SK-N-SH (cell line): ENCODE results near the gene LURAP1L. TPM values are rescaled to one million over a fixed set of nuclear protein-coding genes. Genes with fewer than 3 reads are reported as not detected.
A peak's percentile ranks its signal among the peaks of the same experiment; 100 is the strongest.

Experiments
- CTCF ChIA-PET: fragments of 300-600, 350-600 bp; formaldehyde crosslinking; extraction: SDS; loops from one replicate; lab custom pipeline; 2021; lab: Yijun Ruan, JAX
- POLR2A ChIA-PET: fragments of 350-600 bp; sonication (Branson Sonifier 250); formaldehyde crosslinking; extraction: SDS; loops from one replicate; lab custom pipeline; 2020; ENCODE audit warnings: antibody characterized with exemption, inconsistent platforms; lab: Yijun Ruan, JAX
- DNase-seq: peaks from one replicate; pipeline ENCODE4 v3.0.0; 2012
- H2AFZ ChIP-seq: fragments of 200-600 bp; sonication (generic); 2 replicates; pipeline ENCODE4 v1.8.1; 2016; ENCODE audit warnings: antibody characterized with exemption, mild to moderate bottlenecking, low read depth
- H3F3A ChIP-seq: fragments of 200-600 bp; sonication (generic); replicated peaks from 2 replicates; pipeline ENCODE3; 2016; ENCODE audit warnings: antibody characterized with exemption, mild to moderate bottlenecking; ENCODE audit not compliant: insufficient read depth
- H3K27ac ChIP-seq, 2 experiments: fragments of 200-500 bp in 1 of 2; fragments of 200-600 bp in 1 of 2; sonication (Bioruptor generic) in 1 of 2; sonication (generic), shearing (Covaris generic) in 1 of 2; 2 replicates each; pipeline versions ENCODE4 v1.5.1 to v1.6.1; 2014 to 2016; ENCODE audit warnings: low read depth in 2 of 2, inconsistent platforms in 1 of 2, low read length in 1 of 2, mild to moderate bottlenecking in 1 of 2, mixed read lengths in 1 of 2
- H3K27me3 ChIP-seq: fragments of 200-600 bp; sonication (generic), shearing (Covaris generic); 2 replicates; pipeline ENCODE4 v1.6.1; 2016; ENCODE audit warnings: mixed run types; ENCODE audit not compliant: insufficient read depth
- H3K36me3 ChIP-seq, 2 experiments: fragments of 200-500 bp in 1 of 2; fragments of 200-600 bp in 1 of 2; sonication (Bioruptor generic) in 1 of 2; sonication (generic) in 1 of 2; replicated peaks in 1 of 2; 2 replicates each; pipeline versions ENCODE3 to v1.5.1; 2014 to 2016; ENCODE audit warnings: low read length in 1 of 2, mild to moderate bottlenecking in 1 of 2; ENCODE audit not compliant: insufficient read depth in 2 of 2, control insufficient read depth in 1 of 2
- H3K4me1 ChIP-seq, 2 experiments: fragments of 200-500 bp in 1 of 2; fragments of 200-600 bp in 1 of 2; sonication (Bioruptor generic) in 1 of 2; sonication (generic), shearing (Covaris generic) in 1 of 2; 2 replicates each; pipeline versions ENCODE4 v1.5.1 to v1.6.1; 2014 to 2016; ENCODE audit warnings: low read depth in 1 of 2, low read length in 1 of 2, mixed run types in 1 of 2; ENCODE audit not compliant: insufficient read depth in 2 of 2, control insufficient read depth in 1 of 2
- H3K4me2 ChIP-seq: fragments of 200-600 bp; sonication (generic), shearing (Covaris generic); 2 replicates; pipeline ENCODE4 v1.6.1; 2017; ENCODE audit warnings: mixed run types
- H3K4me3 ChIP-seq, 2 experiments: fragments of 200-500 bp in 1 of 2; fragments of 200-600 bp in 1 of 2; sonication (Bioruptor generic) in 1 of 2; sonication (generic), shearing (Covaris generic) in 1 of 2; 2 replicates each; pipeline versions ENCODE4 v1.5.1 to v1.8.1; 2014 to 2016; ENCODE audit warnings: low read depth in 2 of 2, inconsistent platforms in 1 of 2, low read length in 1 of 2, mild to moderate bottlenecking in 1 of 2, mixed read lengths in 1 of 2, moderate library complexity in 1 of 2
- H3K79me2 ChIP-seq: fragments of 200-600 bp; sonication (generic); 2 replicates; pipeline ENCODE4 v1.8.1; 2017; ENCODE audit warnings: mild to moderate bottlenecking; ENCODE audit not compliant: insufficient read depth
- H3K9ac ChIP-seq: fragments of 200-600 bp; sonication (generic); 2 replicates; pipeline ENCODE4 v1.6.1; 2017; ENCODE audit warnings: mixed run types
- H3K9me2 ChIP-seq: fragments of 200-600 bp; sonication (generic); 2 replicates; pipeline ENCODE4 v1.6.1; 2017; ENCODE audit warnings: mixed run types
- H3K9me3 ChIP-seq: fragments of 200-600 bp; sonication (generic); 2 replicates; pipeline ENCODE4 v1.6.1; 2017; ENCODE audit warnings: mixed run types, mild to moderate bottlenecking, moderate library complexity
- H4K20me1 ChIP-seq: fragments of 200-600 bp; sonication (generic); 2 replicates; pipeline ENCODE4 v1.6.1; 2017; ENCODE audit warnings: mild to moderate bottlenecking, mixed run types; ENCODE audit not compliant: insufficient read depth
- CHD2 ChIP-seq: fragments of 150-350 bp; IDR thresholded peaks from 2 replicates; pipeline ENCODE4 v1.6.1; 2018; ENCODE audit warnings: low read length; ENCODE audit not compliant: partially characterized antibody
- ELF1 ChIP-seq: IDR thresholded peaks from 2 replicates; pipeline ENCODE4 v1.4.0; 2012
- EZH2phosphoT487 ChIP-seq: fragments of 200-600 bp; sonication (generic); IDR thresholded peaks from 2 replicates; pipeline ENCODE4 v1.6.1; 2017; ENCODE audit warnings: low read depth, mixed run types, mild to moderate bottlenecking, antibody characterized with exemption, moderate library complexity, borderline replicate concordance
- FOXJ3 ChIP-seq: sonication (generic); formaldehyde crosslinking; IDR thresholded peaks from 2 replicates; pipeline ENCODE4 v1.5.1; 2020; ENCODE audit warnings: mild to moderate bottlenecking, missing genetic modification reagents
- FOXM1 ChIP-seq: IDR thresholded peaks from 2 replicates; pipeline ENCODE4 v1.4.0; 2012; ENCODE audit warnings: low read depth, mild to moderate bottlenecking
- GABPA ChIP-seq: IDR thresholded peaks from 2 replicates; pipeline ENCODE4 v1.4.0; 2012; ENCODE audit warnings: low read depth, mild to moderate bottlenecking
- GATA2 ChIP-seq: sonication (generic); formaldehyde crosslinking; IDR thresholded peaks from 2 replicates; pipeline ENCODE4 v1.5.0; 2020; ENCODE audit warnings: mild to moderate bottlenecking, missing genetic modification reagents
- JUND ChIP-seq: IDR thresholded peaks from 2 replicates; pipeline ENCODE4 v1.4.0; 2012
- MEF2A ChIP-seq: IDR thresholded peaks from 2 replicates; pipeline ENCODE4 v1.4.0; 2012; ENCODE audit warnings: low read depth, borderline replicate concordance
- NFIC ChIP-seq: IDR thresholded peaks from 2 replicates; pipeline ENCODE4 v1.4.0; 2012; ENCODE audit warnings: borderline replicate concordance
- NRF1 ChIP-seq: IDR thresholded peaks from 2 replicates; pipeline ENCODE4 v1.6.1; 2012; ENCODE audit warnings: low read depth, mild to moderate bottlenecking, low read length
- POLR2AphosphoS5 ChIP-seq: IDR thresholded peaks from 2 replicates; pipeline ENCODE4 v1.6.1; 2012; ENCODE audit warnings: low read depth, low read length
- RCOR1 ChIP-seq: fragments of 150-350 bp; IDR thresholded peaks from 2 replicates; pipeline ENCODE4 v1.6.1; 2017; ENCODE audit warnings: antibody characterized with exemption, low read length
- RXRA ChIP-seq: IDR thresholded peaks from 2 replicates; pipeline ENCODE4 v1.4.0; 2012; ENCODE audit warnings: low read depth, mild to moderate bottlenecking, borderline replicate concordance
- SIN3A ChIP-seq: IDR thresholded peaks from 2 replicates; pipeline ENCODE4 v1.6.1; 2012; ENCODE audit warnings: low read depth, mild to moderate bottlenecking, low read length, moderate library complexity, borderline replicate concordance
- TEAD4 ChIP-seq: IDR thresholded peaks from 2 replicates; pipeline ENCODE4 v1.4.0; 2012; ENCODE audit warnings: mild to moderate bottlenecking, borderline replicate concordance; ENCODE audit not compliant: insufficient read depth
- YY1 ChIP-seq: IDR thresholded peaks from 2 replicates; pipeline ENCODE4 v1.4.0; 2012; ENCODE audit warnings: low read depth, mild to moderate bottlenecking
- WGBS: methylation state at CpG from one replicate; pipeline ENCODE4 v1.1.6; 2017; ENCODE audit warnings: low lambda C conversion rate; 5-methylcytosine and 5-hydroxymethylcytosine counted together
- polyA plus RNA-seq, 3 experiments: library from polyadenylated mRNA; depleted of rRNA; stranded (reverse); fragments of >200 nt; gene quantifications; 2 replicates each; pipeline ENCODE4 v1.2.3, GENCODE V29; 2012
- TF ChIP-seq, protein P1 (sequence below): IDR thresholded peaks from 2 replicates; pipeline ENCODE4; 2012
- TF ChIP-seq, protein P2 (sequence below): IDR thresholded peaks from 2 replicates; pipeline ENCODE4 v1.6.1; 2012; ENCODE audit warnings: mild to moderate bottlenecking, low read depth, low read length, moderate library complexity
- TF ChIP-seq, protein P3 (sequence below): IDR thresholded peaks from 2 replicates; pipeline ENCODE4 v1.4.0; 2012; ENCODE audit warnings: low read depth, borderline replicate concordance
- TF ChIP-seq, protein P4 (sequence below): fragments of 150-350 bp; IDR thresholded peaks from 2 replicates; pipeline ENCODE4 v1.6.1; 2016; ENCODE audit warnings: mild to moderate bottlenecking, low read depth, low read length
- TF ChIP-seq, protein P5 (sequence below): IDR thresholded peaks from 2 replicates; pipeline ENCODE4 v1.4.0; 2012; ENCODE audit warnings: low read depth
- TF ChIP-seq, protein P6 (sequence below): fragments of 200-600 bp; sonication (generic); IDR thresholded peaks from 2 replicates; pipeline ENCODE4 v1.6.1; 2017; ENCODE audit warnings: antibody characterized with exemption, mild to moderate bottlenecking, moderate library complexity

The LURAP1L gene
- polyA plus RNA-seq, 1 of the 3 experiments (the other 2 are of a cell fraction), result 3.4 TPM

DNA sequence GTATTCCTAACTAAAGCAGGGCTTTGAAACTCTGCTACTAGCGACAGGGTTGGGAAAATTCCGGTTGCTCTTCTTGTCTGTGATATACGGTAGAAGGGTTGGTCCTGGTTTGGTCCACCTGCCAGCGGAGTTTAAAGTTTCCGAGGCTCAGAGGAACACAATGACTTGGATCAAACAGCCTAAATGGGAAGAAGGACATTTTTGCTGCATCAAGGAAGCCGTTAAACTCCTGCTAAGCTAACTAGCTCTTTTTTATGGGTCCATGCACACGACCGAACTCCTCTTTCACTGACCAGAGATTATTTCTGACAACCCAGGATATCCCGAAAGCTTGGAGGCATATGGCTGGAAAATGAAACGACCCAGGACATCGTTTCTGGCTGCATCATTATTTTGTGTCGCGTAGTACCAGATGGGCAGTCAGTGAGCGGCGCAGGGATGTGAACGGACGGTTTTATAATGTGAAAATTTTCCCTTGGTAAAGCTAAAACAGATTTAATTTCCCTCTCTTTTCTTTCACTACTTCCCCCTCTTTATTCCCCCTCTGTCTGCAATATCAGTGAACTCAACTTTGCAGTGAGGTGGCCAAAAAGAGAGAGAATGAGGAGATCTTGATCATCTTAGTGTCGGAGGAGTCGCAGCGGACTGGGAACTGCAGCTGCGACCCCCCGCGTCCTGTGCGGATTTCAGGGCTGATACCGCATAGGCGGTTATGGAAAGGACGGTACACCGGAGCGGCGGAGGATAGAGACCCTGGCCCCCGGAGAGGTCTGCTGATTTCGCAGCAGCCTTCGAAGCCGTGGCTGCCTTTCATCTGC is at the start of gene LURAP1L (continued):
- TF ChIP-seq, protein P1, sequence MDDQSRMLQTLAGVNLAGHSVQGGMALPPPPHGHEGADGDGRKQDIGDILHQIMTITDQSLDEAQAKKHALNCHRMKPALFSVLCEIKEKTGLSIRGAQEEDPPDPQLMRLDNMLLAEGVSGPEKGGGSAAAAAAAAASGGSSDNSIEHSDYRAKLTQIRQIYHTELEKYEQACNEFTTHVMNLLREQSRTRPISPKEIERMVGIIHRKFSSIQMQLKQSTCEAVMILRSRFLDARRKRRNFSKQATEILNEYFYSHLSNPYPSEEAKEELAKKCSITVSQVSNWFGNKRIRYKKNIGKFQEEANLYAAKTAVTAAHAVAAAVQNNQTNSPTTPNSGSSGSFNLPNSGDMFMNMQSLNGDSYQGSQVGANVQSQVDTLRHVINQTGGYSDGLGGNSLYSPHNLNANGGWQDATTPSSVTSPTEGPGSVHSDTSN, result 0 out of 2 replicates have a peak, but pooled peaks have one; percentile 18
- TF ChIP-seq POLR2AphosphoS5 (peak; percentile 33; the same call in 1 of the 2 replicates), MEF2A (no peak), ELF1 (no peak), FOXM1 (no peak), RCOR1 (0 out of 2 replicates have a peak, but pooled peaks have one; percentile 10), EZH2phosphoT487 (no peak), NFIC (no peak)
- TF ChIP-seq, protein P2, sequence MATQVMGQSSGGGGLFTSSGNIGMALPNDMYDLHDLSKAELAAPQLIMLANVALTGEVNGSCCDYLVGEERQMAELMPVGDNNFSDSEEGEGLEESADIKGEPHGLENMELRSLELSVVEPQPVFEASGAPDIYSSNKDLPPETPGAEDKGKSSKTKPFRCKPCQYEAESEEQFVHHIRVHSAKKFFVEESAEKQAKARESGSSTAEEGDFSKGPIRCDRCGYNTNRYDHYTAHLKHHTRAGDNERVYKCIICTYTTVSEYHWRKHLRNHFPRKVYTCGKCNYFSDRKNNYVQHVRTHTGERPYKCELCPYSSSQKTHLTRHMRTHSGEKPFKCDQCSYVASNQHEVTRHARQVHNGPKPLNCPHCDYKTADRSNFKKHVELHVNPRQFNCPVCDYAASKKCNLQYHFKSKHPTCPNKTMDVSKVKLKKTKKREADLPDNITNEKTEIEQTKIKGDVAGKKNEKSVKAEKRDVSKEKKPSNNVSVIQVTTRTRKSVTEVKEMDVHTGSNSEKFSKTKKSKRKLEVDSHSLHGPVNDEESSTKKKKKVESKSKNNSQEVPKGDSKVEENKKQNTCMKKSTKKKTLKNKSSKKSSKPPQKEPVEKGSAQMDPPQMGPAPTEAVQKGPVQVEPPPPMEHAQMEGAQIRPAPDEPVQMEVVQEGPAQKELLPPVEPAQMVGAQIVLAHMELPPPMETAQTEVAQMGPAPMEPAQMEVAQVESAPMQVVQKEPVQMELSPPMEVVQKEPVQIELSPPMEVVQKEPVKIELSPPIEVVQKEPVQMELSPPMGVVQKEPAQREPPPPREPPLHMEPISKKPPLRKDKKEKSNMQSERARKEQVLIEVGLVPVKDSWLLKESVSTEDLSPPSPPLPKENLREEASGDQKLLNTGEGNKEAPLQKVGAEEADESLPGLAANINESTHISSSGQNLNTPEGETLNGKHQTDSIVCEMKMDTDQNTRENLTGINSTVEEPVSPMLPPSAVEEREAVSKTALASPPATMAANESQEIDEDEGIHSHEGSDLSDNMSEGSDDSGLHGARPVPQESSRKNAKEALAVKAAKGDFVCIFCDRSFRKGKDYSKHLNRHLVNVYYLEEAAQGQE, result no peak
- TF ChIP-seq, all 33 proteins: peak for 9

DNA sequence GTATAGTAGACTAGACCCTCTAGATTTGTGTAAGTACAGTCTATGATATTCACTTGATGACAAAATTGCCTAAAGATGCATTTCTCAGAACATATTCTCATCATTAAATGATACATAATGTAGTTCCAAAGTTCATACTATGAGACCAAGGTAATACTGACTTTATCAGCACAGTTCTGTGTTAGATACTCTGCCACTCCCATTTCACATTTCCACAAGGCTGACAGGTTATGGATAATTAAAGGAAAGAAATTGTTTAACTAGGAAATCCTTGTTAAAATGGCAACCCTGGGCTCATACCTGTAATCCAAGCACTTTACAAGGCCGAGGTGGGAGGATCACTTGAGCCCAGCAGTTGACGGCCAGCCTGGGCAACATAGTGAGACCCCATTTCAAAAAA is 48.0 kb upstream of the LURAP1L start:
- Histone ChIP-seq H3K4me2 (no peak overlapping the region), H3K9me3 (no peaks in the 10 kb centered on the region), H3K4me1 (no peaks in the 10 kb centered on the region; a peak in 1 of 4 replicates), H3K36me3 (no peaks in the 10 kb centered on the region), H3K27me3 (no peaks in the 10 kb centered on the region), H3K4me3 (no peak overlapping the region), H3F3A (no peaks in the 10 kb centered on the region), H3K9ac (no peak overlapping the region), H4K20me1 (no peaks in the 10 kb centered on the region), H3K9me2 (no peaks in the 10 kb centered on the region), H2AFZ (no peak overlapping the region), H3K79me2 (no peaks in the 10 kb centered on the region), H3K27ac (no peak overlapping the region)
- no peak for DNase-seq
- POLR2A ChIA-PET, result no interaction called here
- 85% methylated on average over 2 of the region's 2 CpGs for WGBS
- CTCF ChIA-PET, result no interaction called here
- TF ChIP-seq MEF2A (no peak), FOXJ3 (CRISPR knock-in tag) (no peak), NRF1 (no peak), GABPA (no peak), EZH2phosphoT487 (no peak), CHD2 (no peak), JUND (no peak), SIN3A (no peak), YY1 (no peak), TEAD4 (no peak), RCOR1 (no peak), RXRA (no peak), GATA2 (CRISPR knock-in tag) (no peak)
- TF ChIP-seq, protein P3, sequence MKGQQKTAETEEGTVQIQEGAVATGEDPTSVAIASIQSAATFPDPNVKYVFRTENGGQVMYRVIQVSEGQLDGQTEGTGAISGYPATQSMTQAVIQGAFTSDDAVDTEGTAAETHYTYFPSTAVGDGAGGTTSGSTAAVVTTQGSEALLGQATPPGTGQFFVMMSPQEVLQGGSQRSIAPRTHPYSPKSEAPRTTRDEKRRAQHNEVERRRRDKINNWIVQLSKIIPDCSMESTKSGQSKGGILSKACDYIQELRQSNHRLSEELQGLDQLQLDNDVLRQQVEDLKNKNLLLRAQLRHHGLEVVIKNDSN, result no peak
- TF ChIP-seq, protein P4, sequence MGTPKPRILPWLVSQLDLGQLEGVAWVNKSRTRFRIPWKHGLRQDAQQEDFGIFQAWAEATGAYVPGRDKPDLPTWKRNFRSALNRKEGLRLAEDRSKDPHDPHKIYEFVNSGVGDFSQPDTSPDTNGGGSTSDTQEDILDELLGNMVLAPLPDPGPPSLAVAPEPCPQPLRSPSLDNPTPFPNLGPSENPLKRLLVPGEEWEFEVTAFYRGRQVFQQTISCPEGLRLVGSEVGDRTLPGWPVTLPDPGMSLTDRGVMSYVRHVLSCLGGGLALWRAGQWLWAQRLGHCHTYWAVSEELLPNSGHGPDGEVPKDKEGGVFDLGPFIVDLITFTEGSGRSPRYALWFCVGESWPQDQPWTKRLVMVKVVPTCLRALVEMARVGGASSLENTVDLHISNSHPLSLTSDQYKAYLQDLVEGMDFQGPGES, result no peak
- TF ChIP-seq, protein P5, sequence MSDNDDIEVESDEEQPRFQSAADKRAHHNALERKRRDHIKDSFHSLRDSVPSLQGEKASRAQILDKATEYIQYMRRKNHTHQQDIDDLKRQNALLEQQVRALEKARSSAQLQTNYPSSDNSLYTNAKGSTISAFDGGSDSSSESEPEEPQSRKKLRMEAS, result no peak
- TF ChIP-seq, protein P6, sequence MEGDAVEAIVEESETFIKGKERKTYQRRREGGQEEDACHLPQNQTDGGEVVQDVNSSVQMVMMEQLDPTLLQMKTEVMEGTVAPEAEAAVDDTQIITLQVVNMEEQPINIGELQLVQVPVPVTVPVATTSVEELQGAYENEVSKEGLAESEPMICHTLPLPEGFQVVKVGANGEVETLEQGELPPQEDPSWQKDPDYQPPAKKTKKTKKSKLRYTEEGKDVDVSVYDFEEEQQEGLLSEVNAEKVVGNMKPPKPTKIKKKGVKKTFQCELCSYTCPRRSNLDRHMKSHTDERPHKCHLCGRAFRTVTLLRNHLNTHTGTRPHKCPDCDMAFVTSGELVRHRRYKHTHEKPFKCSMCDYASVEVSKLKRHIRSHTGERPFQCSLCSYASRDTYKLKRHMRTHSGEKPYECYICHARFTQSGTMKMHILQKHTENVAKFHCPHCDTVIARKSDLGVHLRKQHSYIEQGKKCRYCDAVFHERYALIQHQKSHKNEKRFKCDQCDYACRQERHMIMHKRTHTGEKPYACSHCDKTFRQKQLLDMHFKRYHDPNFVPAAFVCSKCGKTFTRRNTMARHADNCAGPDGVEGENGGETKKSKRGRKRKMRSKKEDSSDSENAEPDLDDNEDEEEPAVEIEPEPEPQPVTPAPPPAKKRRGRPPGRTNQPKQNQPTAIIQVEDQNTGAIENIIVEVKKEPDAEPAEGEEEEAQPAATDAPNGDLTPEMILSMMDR, result no peak
